Esophagus (tissue), 2 donors: ENCODE measurements around the gene QPCT. TPM values are rescaled to one million over a fixed set of nuclear protein-coding genes. Genes with fewer than 3 reads are reported as not detected.

Experiments used
- H3K27ac ChIP-seq, 2 donors: one replicate each; pipeline ENCODE4 v1.5.1; 2013; ENCODE audit warnings: low read depth in 2 of 2, mild to moderate bottlenecking in 2 of 2, inconsistent platforms in 1 of 2, low read length in 1 of 2, moderate library complexity in 1 of 2
- H3K27me3 ChIP-seq, 2 donors: one replicate each; pipeline ENCODE4 v1.6.1; 2013; ENCODE audit warnings: low read length in 2 of 2, control low read depth in 1 of 2, mild to moderate bottlenecking in 1 of 2; ENCODE audit not compliant: insufficient read depth in 2 of 2, control insufficient read depth in 1 of 2
- H3K36me3 ChIP-seq, 2 donors: one replicate each; pipeline ENCODE4 v1.6.1; 2013; ENCODE audit warnings: low read length in 1 of 2; ENCODE audit not compliant: control insufficient read depth in 2 of 2, insufficient read depth in 2 of 2
- H3K4me1 ChIP-seq, 2 donors: one replicate each; pipeline ENCODE4 v1.6.1; 2013; ENCODE audit warnings: low read length in 1 of 2; ENCODE audit not compliant: control insufficient read depth in 2 of 2, insufficient read depth in 2 of 2
- H3K4me3 ChIP-seq, 2 donors: one replicate each; pipeline ENCODE4 v1.5.1; 2013; ENCODE audit warnings: low read length in 2 of 2, mild to moderate bottlenecking in 2 of 2, low read depth in 1 of 2, moderate library complexity in 1 of 2
- H3K9me3 ChIP-seq, 2 donors: one replicate each; pipeline ENCODE4 v1.6.1; 2013; ENCODE audit warnings: mild to moderate bottlenecking in 2 of 2, low read depth in 1 of 2, low read length in 1 of 2, moderate library complexity in 1 of 2; ENCODE audit not compliant: control insufficient read depth in 2 of 2, insufficient read depth in 1 of 2
- WGBS, 2 donors: extraction: QIAGEN DNeasy Blood & Tissue Kit; methylation state at CpG; one replicate each; pipeline ENCODE4 v1.1.7; 2013; 5-methylcytosine and 5-hydroxymethylcytosine counted together
- polyA plus RNA-seq, 2 donors: library from polyadenylated mRNA; stranded (reverse); fragments of 200-250 nt; gene quantifications; one replicate each; pipeline ENCODE4 v1.2.3, GENCODE V29; 2013
- donor health status: healthy with polysubstance abuse.
- donor health status: Bipolar disorder and iron deficiency.

The QPCT gene
- polyA plus RNA-seq, 2 donors, result 1.2 to 1.8 TPM

GRCh38 chr2:37323781-37324535, 20.5 kb upstream of the QPCT start:
- H3K4me1 ChIP-seq, result peaks cover 0 to 3% of the 10 kb centered on the region in 2 donors
- no peaks in the 10 kb centered on the region for H3K27me3 ChIP-seq
- H3K4me3 ChIP-seq, result peak overlapping the region; percentile 89 to 90
- no peaks in the 10 kb centered on the region for H3K36me3 ChIP-seq
- H3K9me3 ChIP-seq, result no peaks in the 10 kb centered on the region
- H3K27ac ChIP-seq, result peak overlapping the region; percentile 78 to 89
- WGBS, 2 donors, result 1% methylated on average over 40 to 61 of the region's 61 CpGs

- peaks cover 0 to 3% of the 10 kb centered on the region in 2 donors for H3K4me1 ChIP-seq
- no peaks in the 10 kb centered on the region for H3K27me3 ChIP-seq
- H3K36me3 ChIP-seq, result no peaks in the 10 kb centered on the region
- peak overlapping the region; percentile 78 to 89 for H3K27ac ChIP-seq
- peak overlapping the region; percentile 89 to 90 for H3K4me3 ChIP-seq
- no peaks in the 10 kb centered on the region for H3K9me3 ChIP-seq
- 0% methylated on average over 33 of the region's 33 CpGs; no CpG with 5 or more reads in 1 of the 2 donors for WGBS, 2 donors
These were observed 20.0 kb upstream of the QPCT start for GRCh38 chr2:37324536-37324785.

GRCh38 chr2:37324786-37325624, 19.4 kb upstream of the QPCT start, which contains the start of gene PRKD3:
TSS of gene PRKD3 (minus strand) at chr2:37324833. CDS start at chr2:37316524, 8,309 bp downstream.
- WGBS, 2 donors, result 1% methylated on average over 69 to 79 of the region's 79 CpGs
- Histone ChIP-seq H3K27ac (peak within 1 kb of the TSS; percentile 89), H3K4me1 (peaks cover 0 to 3% of the 10 kb centered on the region in 2 donors), H3K36me3 (no peaks in the 10 kb centered on the region), H3K4me3 (peak within 1 kb of the TSS; percentile 89 to 90), H3K9me3 (no peaks in the 10 kb centered on the region), H3K27me3 (no peaks in the 10 kb centered on the region)

- Histone ChIP-seq H3K9me3 (no peaks in the 10 kb centered on the region), H3K36me3 (no peaks in the 10 kb centered on the region), H3K27me3 (no peaks in the 10 kb centered on the region), H3K4me3 (peak overlapping the region in 1 of 2 donors; percentile 90), H3K4me1 (peaks cover 0 to 3% of the 10 kb centered on the region in 2 donors), H3K27ac (peak overlapping the region; percentile 65 to 89)
- WGBS, 2 donors, result 77 to 83% methylated on average over 12 of the region's 12 CpGs
These were observed 18.8 kb upstream of the QPCT start for GRCh38 chr2:37325625-37326071.

- 9 to 12% methylated on average over 2 of the region's 2 CpGs for WGBS, 2 donors
- Histone ChIP-seq H3K9me3 (no peaks in the 10 kb centered on the region), H3K36me3 (no peaks in the 10 kb centered on the region), H3K27me3 (no peaks in the 10 kb centered on the region), H3K27ac (no peak overlapping the region), H3K4me1 (peaks cover 0 to 3% of the 10 kb centered on the region in 2 donors), H3K4me3 (no peak overlapping the region)
These were observed 18.1 kb upstream of the QPCT start for GRCh38 chr2:37326285-37326684.

- Histone ChIP-seq H3K4me1 (peaks cover 0 to 3% of the 10 kb centered on the region in 2 donors), H3K4me3 (no peak overlapping the region), H3K9me3 (no peaks in the 10 kb centered on the region), H3K36me3 (no peaks in the 10 kb centered on the region), H3K27ac (no peak overlapping the region), H3K27me3 (no peaks in the 10 kb centered on the region)
- 81 to 85% methylated on average over 8 of the region's 8 CpGs for whole genome bisulfite sequencing, 2 donors
These were observed 17.4 kb upstream of the QPCT start for GRCh38 chr2:37326866-37327634.

- Histone ChIP-seq H3K27ac (no peak overlapping the region), H3K9me3 (no peaks in the 10 kb centered on the region), H3K27me3 (no peaks in the 10 kb centered on the region), H3K36me3 (no peaks in the 10 kb centered on the region), H3K4me3 (no peak overlapping the region), H3K4me1 (peaks cover 0 to 2% of the 10 kb centered on the region in 2 donors)
These were observed 13.7 kb upstream of the QPCT start for GRCh38 chr2:37330681-37331080.

- Histone ChIP-seq H3K27me3 (no peaks in the 10 kb centered on the region), H3K36me3 (no peaks in the 10 kb centered on the region), H3K4me1 (no peaks in the 10 kb centered on the region), H3K27ac (no peak overlapping the region), H3K9me3 (no peaks in the 10 kb centered on the region), H3K4me3 (no peak overlapping the region)
- WGBS, 2 donors, result 71 to 81% methylated on average over 3 of the region's 3 CpGs
These were observed 11.9 kb upstream of the QPCT start for GRCh38 chr2:37332560-37332959.

GRCh38 chr2:37333256-37333655, 11.2 kb upstream of the QPCT start:
- 59 to 63% methylated on average over 2 of the region's 2 CpGs for WGBS, 2 donors
- H3K27ac ChIP-seq, result no peak overlapping the region

More at GRCh38 chr2:37333256-37333655, 11.2 kb upstream of the QPCT start:
- Histone ChIP-seq H3K27me3 (no peaks in the 10 kb centered on the region), H3K4me3 (no peak overlapping the region), H3K4me1 (no peaks in the 10 kb centered on the region), H3K36me3 (no peaks in the 10 kb centered on the region), H3K9me3 (no peaks in the 10 kb centered on the region)
